Measurements from ENCODE around the gene CCDC12.

- TF ChIP-seq POLR2A (IDR thresholded peaks at IDR 0.05) (no peak), CTCF (IDR thresholded peaks at IDR 0.05) (no peak)
Measured at GRCh38 chr3:46918202-46918601, 58.3 kb downstream of the CCDC12 start.

Data from thyroid gland (tissue), 4 donors.